ENCODE data around the gene TPM4.

Gene TPM4

DNA sequence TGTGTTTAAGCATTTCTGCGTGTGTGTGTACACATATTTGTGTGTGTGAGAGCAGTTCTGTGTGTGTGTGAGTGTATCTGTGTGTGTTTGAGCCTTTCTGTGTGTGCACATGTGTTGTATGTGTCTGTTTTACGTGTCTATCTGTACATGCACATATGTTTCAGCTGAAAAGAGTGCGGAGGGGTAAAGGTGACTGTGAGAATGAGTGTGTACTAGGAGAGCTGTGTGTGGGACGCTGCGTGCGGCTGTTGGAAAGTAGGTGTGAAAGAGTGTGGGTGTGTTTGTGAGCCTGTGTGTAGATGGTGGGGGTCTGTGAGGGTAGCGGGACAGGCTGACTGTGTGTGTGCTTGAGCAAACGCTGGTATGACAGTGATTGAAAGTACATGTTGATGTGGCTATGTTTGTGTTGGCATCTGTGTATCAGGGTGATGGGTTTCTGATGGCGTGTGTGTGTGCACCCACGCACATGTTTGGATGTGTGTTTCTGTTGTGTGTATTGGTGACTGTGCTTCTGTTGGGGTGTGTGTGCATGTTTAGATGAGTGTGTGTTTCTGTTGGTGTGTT, 7.5 kb upstream of the TPM4 start:
- no peak for TF ChIP-seq CTCF (IDR thresholded peaks at IDR 0.05; ENCODE audit: low read depth, low read length)
- peak overlapping the region; percentile 36 for H3K4me3 ChIP-seq (ENCODE audit: low read depth, low read length)
- in situ Hi-C loops (cut with HindIII; ENCODE audit: low sequenced_read_pairs): no loop called here
- no peak for DNase-seq (ENCODE audit: low read depth, low spot score)

- TF ChIP-seq CTCF (IDR thresholded peaks at IDR 0.05; ENCODE audit: low read depth, low read length): no peak
- H3K4me3 ChIP-seq (ENCODE audit: low read depth, low read length): no peak overlapping the region
- in situ Hi-C loops (cut with HindIII; ENCODE audit: low sequenced_read_pairs): no loop called here
Measured at GRCh38 chr19:16069813-16070365, 6.4 kb upstream of the TPM4 start.

DNA sequence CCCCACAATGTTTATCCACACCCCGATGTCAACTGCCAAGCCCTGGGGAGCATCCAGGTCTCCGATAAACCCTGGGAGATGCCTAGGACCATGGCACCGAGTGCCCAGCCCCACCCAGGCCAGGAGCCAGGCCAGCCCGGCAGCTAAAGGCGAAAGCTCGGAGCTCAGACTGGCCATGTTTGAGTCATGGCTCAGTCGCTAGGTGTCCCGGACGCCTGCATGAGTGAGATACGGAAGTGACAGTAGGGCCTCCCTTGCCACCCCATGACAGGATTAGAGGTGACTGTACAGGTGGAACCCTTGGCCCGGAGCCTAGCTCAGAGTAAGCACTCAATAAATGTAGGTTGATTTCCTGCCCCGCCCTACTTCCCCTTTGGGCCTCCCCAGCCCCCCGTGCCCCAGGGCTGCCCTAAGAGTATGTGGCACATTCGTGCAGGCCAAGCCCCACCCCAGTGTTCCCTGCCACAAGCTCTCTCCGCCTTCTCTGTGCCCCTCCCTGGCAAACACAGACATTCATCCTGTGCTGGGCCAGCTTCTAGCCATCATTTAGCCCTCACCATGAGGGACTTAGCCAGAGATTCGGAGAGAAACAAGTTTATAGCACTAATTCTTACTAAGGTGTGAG, 5.8 kb upstream of the TPM4 start:
- DNase-seq (ENCODE audit: low read depth, low spot score): no peak
- H3K4me3 ChIP-seq (ENCODE audit: low read depth, low read length): no peak overlapping the region
- in situ Hi-C loops (cut with HindIII; ENCODE audit: low sequenced_read_pairs): no loop called here
- TF ChIP-seq CTCF (IDR thresholded peaks at IDR 0.05; ENCODE audit: low read depth, low read length): no peak

More at GRCh38 chr19:16069813-16070365, 6.4 kb upstream of the TPM4 start:
- DNase-seq (ENCODE audit: low read depth, low spot score): no peak

DNA sequence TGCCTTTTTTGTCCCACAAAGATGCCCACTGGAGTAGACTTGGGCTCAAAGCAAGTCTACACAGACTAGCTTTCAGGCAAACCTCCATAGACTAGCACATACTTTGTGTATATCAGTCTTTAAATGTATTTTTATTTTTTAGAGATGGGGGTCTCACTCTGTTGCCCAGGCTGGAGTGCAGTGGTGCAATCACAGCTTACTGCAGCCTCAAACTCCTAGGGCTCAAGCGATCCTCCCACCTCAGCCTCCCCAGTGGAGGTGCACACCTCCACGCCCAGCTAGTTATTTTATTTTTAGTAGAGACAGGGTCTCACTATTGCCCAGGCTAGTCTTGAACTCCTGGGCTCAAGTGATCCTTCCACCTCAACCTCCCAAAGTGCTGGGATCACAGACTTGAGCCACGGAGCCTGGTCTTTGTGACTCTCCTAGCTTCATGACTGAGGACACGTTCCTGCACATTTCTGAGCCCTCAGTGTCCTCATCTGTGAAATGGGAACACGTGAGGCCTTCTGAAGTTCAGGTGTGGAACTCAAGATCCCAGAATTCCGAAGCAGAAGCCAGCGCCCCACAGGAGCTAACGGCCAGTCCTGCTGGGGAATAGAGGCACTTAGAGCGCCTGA, 5.1 kb upstream of the TPM4 start:
- H3K4me3 ChIP-seq (ENCODE audit: low read depth, low read length): no peak overlapping the region
- DNase-seq (ENCODE audit: low read depth, low spot score): no peak
- TF ChIP-seq CTCF (IDR thresholded peaks at IDR 0.05; ENCODE audit: low read depth, low read length): no peak
- in situ Hi-C loops (cut with HindIII; ENCODE audit: low sequenced_read_pairs): no loop called here

- no peak overlapping the region for H3K4me3 ChIP-seq (ENCODE audit: low read depth, low read length)
- no peak for TF ChIP-seq CTCF (IDR thresholded peaks at IDR 0.05; ENCODE audit: low read depth, low read length)
- in situ Hi-C loops (cut with HindIII; ENCODE audit: low sequenced_read_pairs): no loop called here
- DNase-seq (ENCODE audit: low read depth, low spot score): no peak
Measured at GRCh38 chr19:16073481-16073880, 2.8 kb upstream of the TPM4 start.

GRCh38 chr19:16073988-16074387, 2.3 kb upstream of the TPM4 start:
- in situ Hi-C loops (cut with HindIII; ENCODE audit: low sequenced_read_pairs): no loop called here
- no peak for DNase-seq (ENCODE audit: low read depth, low spot score)
- H3K4me3 ChIP-seq (ENCODE audit: low read depth, low read length): no peak overlapping the region
- TF ChIP-seq CTCF (IDR thresholded peaks at IDR 0.05; ENCODE audit: low read depth, low read length): no peak

Measured in astrocyte of the spinal cord (primary cell).